GM23248 (cell line): ENCODE data around the gene FZD7.

Experiments used
- EZH2 ChIP-seq: fragments of 200-600 bp; sonication (generic); IDR thresholded peaks from 2 replicates; pipeline ENCODE4 v1.6.1; 2018; ENCODE audit warnings: antibody characterized with exemption, mild to moderate bottlenecking; ENCODE audit not compliant: insufficient read depth, poor library complexity, severe bottlenecking
- EZH2phosphoT487 ChIP-seq: fragments of 200-600 bp; sonication (generic); IDR thresholded peaks from 2 replicates; pipeline ENCODE4 v1.6.1; 2018; ENCODE audit warnings: antibody characterized with exemption, moderate library complexity, mild to moderate bottlenecking, low read depth; ENCODE audit not compliant: insufficient read depth

GRCh38 chr2:201996679-201997314 lies 36.9 kb upstream of the FZD7 start:
- TF ChIP-seq EZH2phosphoT487 (no peak), EZH2 (no peak)
